ENCODE results near the gene TAP1.

TAP1 gene

GRCh38 chr6:32858194-32858593, 4.7 kb upstream of the TAP1 start:
- no peak for DNase-seq

GRCh38 chr6:32857156-32857891, 3.8 kb upstream of the TAP1 start:
- no peak for DNase-seq

GRCh38 chr6:32855467-32856174, 2.1 kb upstream of the TAP1 start:
- no peak for DNase-seq

- DNase-seq, result no peak
Observed at GRCh38 chr6:32854376-32855178, 1.1 kb upstream of the TAP1 start.

- no peak for DNase-seq
Observed at GRCh38 chr6:32852844-32853540, 512 bp downstream of the TAP1 start.

- no peak for DNase-seq
Observed at GRCh38 chr6:32852018-32852843, 1.3 kb downstream of the TAP1 start.

GRCh38 chr6:32851025-32851424, 2.5 kb downstream of the TAP1 start:
- DNase-seq, result no peak

GRCh38 chr6:32849126-32849525, 4.4 kb downstream of the TAP1 start:
- DNase-seq, result no peak

GRCh38 chr6:32847795-32848194, 5.7 kb downstream of the TAP1 start:
- DNase-seq, result no peak

GRCh38 chr6:32847004-32847403, 6.5 kb downstream of the TAP1 start:
- DNase-seq, result no peak

- DNase-seq, result no peak
Observed at GRCh38 chr6:32845384-32845884, 8.1 kb downstream of the TAP1 start.

- no peak for DNase-seq
Observed at GRCh38 chr6:32844839-32845383, 8.6 kb downstream of the TAP1 start.

- DNase-seq, result peak; percentile 94
Observed at GRCh38 chr6:32843979-32844838, 9.3 kb downstream of the TAP1 start, which contains the start of gene PSMB8. Gene PSMB8 (minus strand): TSS chr6:32844047. CDS start chr6:32843996, 51 bp downstream.

- DNase-seq, result no peak
Observed at GRCh38 chr6:32843331-32843978, 10.0 kb downstream of the TAP1 start.

GRCh38 chr6:32842690-32843089, 10.8 kb downstream of the TAP1 start:
- no peak for DNase-seq

GRCh38 chr6:32842021-32842650, 11.4 kb downstream of the TAP1 start:
- DNase-seq, result no peak

GRCh38 chr6:32840604-32841246, 12.8 kb downstream of the TAP1 start:
- no peak for DNase-seq

- no peak for DNase-seq
Observed at GRCh38 chr6:32839356-32839755, 14.1 kb downstream of the TAP1 start.

Data from NCI-H82 (cell line).